Peyer's patch (tissue), 4 donors: ENCODE data around the gene GNAS.

ENCODE experiments used
- CTCF ChIP-seq, 6 experiments: fragments of 450-650 bp in 4 of 6; fragments of 200-600 bp in 2 of 6; sonication (generic) in 1 of 6; IDR thresholded peaks; one replicate each; pipeline ENCODE4 v1.5.1; 2017 to 2019; ENCODE audit warnings: antibody characterized with exemption in 6 of 6, mild to moderate bottlenecking in 3 of 6, moderate library complexity in 1 of 6
- POLR2A ChIP-seq, 2 donors: fragments of 450-650 bp; IDR thresholded peaks; one replicate each; pipeline ENCODE4 v1.5.1; 2017; ENCODE audit warnings: antibody characterized with exemption in 2 of 2, mild to moderate bottlenecking in 2 of 2, moderate library complexity in 2 of 2

DNA sequence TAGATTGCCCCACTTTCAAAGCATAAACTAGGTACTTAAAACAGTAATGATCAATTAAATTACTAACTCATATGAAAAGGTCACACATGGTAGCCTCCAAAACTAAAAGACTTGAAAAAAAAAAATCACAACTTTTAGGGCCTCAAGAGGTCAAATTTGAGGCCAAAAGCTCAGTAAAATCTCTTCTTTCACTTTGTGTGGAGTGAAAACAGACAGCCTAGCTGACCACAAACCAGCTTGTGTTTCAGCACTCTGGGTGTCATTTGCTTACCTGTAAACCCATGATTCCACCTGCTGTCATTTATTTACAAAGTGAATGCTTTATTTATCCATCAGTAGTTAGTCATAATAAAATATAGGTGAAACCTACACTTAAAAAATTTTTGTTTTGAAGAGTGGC, 34.0 kb downstream of the GNAS start:
- TF ChIP-seq POLR2A (IDR thresholded peaks at IDR 0.05) = no peak
- TF ChIP-seq CTCF (IDR thresholded peaks at IDR 0.05) = no peak
